DMS114 treated with DMSO at 0.1 percent for 48 hours (cell line): ENCODE measurements around the gene KLHL34.

Source experiments
- DNase-seq: peaks from one replicate; lab custom pipeline; 2025; ENCODE audit not compliant: unreplicated experiment; lab: John Stamatoyannopoulos, UW

The KLHL34 gene

GRCh38 chrX:21655901-21656586 lies 2.1 kb downstream of the KLHL34 start:
- DNase-seq = no peak

- no peak for DNase-seq
Measured at GRCh38 chrX:21645886-21646285, 12.2 kb downstream of the KLHL34 start.

GRCh38 chrX:21645431-21645830 lies 12.7 kb downstream of the KLHL34 start:
- DNase-seq = no peak

- no peak for DNase-seq
Measured at GRCh38 chrX:21639775-21640174, 18.4 kb downstream of the KLHL34 start.

GRCh38 chrX:21638311-21638710 lies 19.8 kb downstream of the KLHL34 start:
- DNase-seq = no peak

GRCh38 chrX:21632027-21632426 lies 26.1 kb downstream of the KLHL34 start:
- DNase-seq = no peak

- no peak for DNase-seq
Measured at GRCh38 chrX:21623778-21624501, 34.2 kb downstream of the KLHL34 start.

GRCh38 chrX:21620234-21620633 lies 37.9 kb downstream of the KLHL34 start:
- no peak for DNase-seq

GRCh38 chrX:21616386-21616785 lies 41.7 kb downstream of the KLHL34 start:
- DNase-seq = no peak

- DNase-seq = no peak
Measured at GRCh38 chrX:21612154-21612553, 46.0 kb downstream of the KLHL34 start.

GRCh38 chrX:21610168-21610567 lies 48.0 kb downstream of the KLHL34 start:
- no peak for DNase-seq

GRCh38 chrX:21606002-21606401 lies 52.1 kb downstream of the KLHL34 start:
- no peak for DNase-seq
